Measurements from ENCODE around the gene PDZRN3. TPM values are rescaled to one million over a fixed set of nuclear protein-coding genes. Genes with fewer than 3 reads are reported as not detected.
A peak's percentile ranks its signal among the peaks of the same experiment; 100 is the strongest.

Gene PDZRN3
- total and polyA plus RNA-seq, 11 donors, result 30.2 to 163 (median 76.7) TPM

DNA sequence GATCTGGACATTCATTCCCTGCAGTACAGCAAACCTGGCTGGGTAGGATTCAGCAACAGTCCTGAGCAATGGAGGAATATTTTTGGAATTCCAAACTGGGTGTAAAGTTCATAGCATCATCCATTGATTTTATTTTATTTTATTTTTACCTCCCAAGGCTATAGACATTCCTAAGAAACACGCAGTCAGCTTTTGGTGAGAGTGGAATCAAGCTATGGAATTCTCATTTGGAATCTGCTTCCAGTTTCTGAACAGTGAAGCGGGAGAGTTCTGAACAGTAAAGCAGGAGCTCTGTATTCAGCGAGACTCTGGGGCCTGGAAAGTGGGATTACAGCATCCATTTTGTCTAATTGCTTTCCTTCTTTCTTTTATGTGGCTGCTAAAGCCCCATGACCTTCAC, 1.4 kb upstream of the PDZRN3 start:
- intact Hi-C loops (cut with DNase I), result loop anchor here in 5 of 10 donors (5.0 to 10.0 kb wide), 6 partner anchors 109 to 221 kb away; no protein-coding TSS in a partner anchor
- H3K36me3 ChIP-seq, result no peaks in the 10 kb centered on the region

DNA sequence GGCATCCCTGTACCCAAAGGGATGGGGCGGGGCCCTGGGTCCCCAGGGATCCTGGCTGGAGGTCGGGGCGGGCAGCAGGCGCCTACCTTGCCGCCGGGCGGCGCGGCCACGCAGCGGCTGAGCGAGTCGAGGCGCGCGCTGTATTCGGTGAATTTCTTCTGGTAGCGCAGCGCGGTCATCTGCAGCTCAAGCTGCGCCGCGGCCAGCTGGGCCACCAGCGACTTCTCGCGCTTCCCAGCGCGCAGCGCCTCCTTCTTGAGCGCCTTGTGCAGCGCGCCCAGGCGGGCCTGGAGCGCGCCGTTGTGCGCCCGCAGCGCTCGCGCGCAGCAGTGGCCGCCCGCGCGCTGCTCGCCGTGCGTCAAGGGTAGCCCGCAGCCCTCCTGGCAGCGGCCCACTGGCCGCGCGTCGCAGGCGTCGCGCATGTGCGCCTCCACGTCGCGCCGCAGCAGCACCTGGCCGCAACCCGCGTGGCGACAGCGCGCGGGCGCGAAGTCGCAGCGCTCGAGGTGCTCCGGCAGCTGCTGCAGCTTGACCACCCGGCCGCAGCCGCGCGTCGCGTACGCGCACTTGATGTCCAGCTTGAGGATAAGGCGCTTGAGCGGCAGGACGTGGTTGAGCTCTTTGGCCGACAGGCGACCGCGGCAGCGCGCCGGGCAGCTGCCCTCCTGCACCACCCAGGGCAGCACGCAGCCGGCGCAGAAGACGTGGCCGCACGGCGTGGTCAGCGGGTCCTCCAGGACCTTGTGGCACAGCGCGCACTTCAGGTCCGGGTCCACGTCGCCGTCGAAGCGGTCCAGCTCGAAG, 522 bp downstream of the PDZRN3 start:
- H3K4me3 ChIP-seq, result peak overlapping the region; percentile 39 to 86 (median 63)
- intact Hi-C loops (cut with DNase I), result loop anchor here in 8 of 10 donors (2.0 to 10.0 kb wide), 12 partner anchors 52 to 223 kb away; no protein-coding TSS in a partner anchor
- peak; percentile 41 to 78 (median 66) for DNase-seq

More for the DNA sequence above, 1.4 kb upstream of the PDZRN3 start:
- Histone ChIP-seq H3K27me3 (peaks cover 0 to 11% (median 0%) of the 10 kb centered on the region in 9 donors), H3K4me3 (peak overlapping the region in 9 of 12 donors; percentile 41 to 86 (median 66)), H3K27ac (peak overlapping the region in 11 of 12 donors; percentile 30 to 95 (median 90)), H3K4me1 (peaks cover 0 to 39% (median 12%) of the 10 kb centered on the region in 12 donors), H3K9me3 (no peaks in the 10 kb centered on the region)
- DNase-seq (no peak), ATAC-seq (no peak)
- TF ChIP-seq, protein P1, sequence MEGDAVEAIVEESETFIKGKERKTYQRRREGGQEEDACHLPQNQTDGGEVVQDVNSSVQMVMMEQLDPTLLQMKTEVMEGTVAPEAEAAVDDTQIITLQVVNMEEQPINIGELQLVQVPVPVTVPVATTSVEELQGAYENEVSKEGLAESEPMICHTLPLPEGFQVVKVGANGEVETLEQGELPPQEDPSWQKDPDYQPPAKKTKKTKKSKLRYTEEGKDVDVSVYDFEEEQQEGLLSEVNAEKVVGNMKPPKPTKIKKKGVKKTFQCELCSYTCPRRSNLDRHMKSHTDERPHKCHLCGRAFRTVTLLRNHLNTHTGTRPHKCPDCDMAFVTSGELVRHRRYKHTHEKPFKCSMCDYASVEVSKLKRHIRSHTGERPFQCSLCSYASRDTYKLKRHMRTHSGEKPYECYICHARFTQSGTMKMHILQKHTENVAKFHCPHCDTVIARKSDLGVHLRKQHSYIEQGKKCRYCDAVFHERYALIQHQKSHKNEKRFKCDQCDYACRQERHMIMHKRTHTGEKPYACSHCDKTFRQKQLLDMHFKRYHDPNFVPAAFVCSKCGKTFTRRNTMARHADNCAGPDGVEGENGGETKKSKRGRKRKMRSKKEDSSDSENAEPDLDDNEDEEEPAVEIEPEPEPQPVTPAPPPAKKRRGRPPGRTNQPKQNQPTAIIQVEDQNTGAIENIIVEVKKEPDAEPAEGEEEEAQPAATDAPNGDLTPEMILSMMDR (IDR thresholded peaks at IDR 0.05), result no peak
- TF ChIP-seq POLR2A (IDR thresholded peaks at IDR 0.05), result no peak
- WGBS, 4 donors, result 69 to 76% (median 75%) methylated on average over 3 of the region's 3 CpGs

DNA sequence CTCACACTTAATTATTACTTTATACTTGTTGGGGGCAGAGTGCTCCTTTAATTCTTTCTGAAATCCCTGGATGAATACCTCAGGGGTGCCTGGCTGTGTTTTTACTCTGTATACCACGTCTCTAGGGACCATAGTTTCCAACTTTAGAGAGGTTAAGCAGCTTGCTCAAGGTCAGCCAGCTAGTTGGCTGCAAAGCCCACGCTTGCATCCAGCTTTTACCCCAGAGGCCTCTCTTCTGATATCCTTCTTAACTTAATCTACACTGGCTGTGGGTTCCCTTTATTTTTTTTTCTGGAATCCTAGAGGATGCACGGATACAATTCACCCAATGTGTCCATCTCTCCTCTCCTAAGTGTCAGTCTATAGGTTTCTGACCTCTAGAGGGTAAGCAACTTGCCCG, 1.4 kb downstream of the PDZRN3 start:
- peak; percentile 33 to 61 (median 49) for ATAC-seq
- peaks cover 0 to 11% (median 0%) of the 10 kb centered on the region in 9 donors for H3K27me3 ChIP-seq
- H3K4me1 ChIP-seq, result peaks cover 0 to 60% (median 21%) of the 10 kb centered on the region in 12 donors
- peak in 4 of 5 donors; percentile 42 to 75 (median 52) for DNase-seq
- TF ChIP-seq, protein P1 (IDR thresholded peaks at IDR 0.05), result no peak
- no peak for TF ChIP-seq POLR2A (IDR thresholded peaks at IDR 0.05)
- peak overlapping the region; percentile 75 to 95 (median 90) for H3K27ac ChIP-seq
- WGBS, 4 donors, result 7 to 11% (median 10%) methylated on average over 4 of the region's 4 CpGs
- intact Hi-C loops (cut with DNase I), result loop anchor here in 9 of 10 donors (2.0 to 10.0 kb wide), 13 partner anchors 51 to 224 kb away; no protein-coding TSS in a partner anchor
- no peaks in the 10 kb centered on the region for H3K36me3 ChIP-seq
- H3K9me3 ChIP-seq, result no peaks in the 10 kb centered on the region
- H3K4me3 ChIP-seq, result peak overlapping the region; percentile 39 to 86 (median 63)

More for the DNA sequence above, 522 bp downstream of the PDZRN3 start:
- WGBS, 4 donors, result 0 to 2% (median 1%) methylated on average over 15 to 112 of the region's 112 CpGs
- Histone ChIP-seq H3K27ac (peak overlapping the region; percentile 75 to 95 (median 90)), H3K27me3 (peaks cover 0 to 11% (median 0%) of the 10 kb centered on the region in 9 donors), H3K36me3 (no peaks in the 10 kb centered on the region), H3K4me1 (peaks cover 0 to 53% (median 19%) of the 10 kb centered on the region in 12 donors), H3K9me3 (no peaks in the 10 kb centered on the region)
- peak in 3 of 4 donors; percentile 8 to 66 (median 41) for ATAC-seq
- no peak for TF ChIP-seq POLR2A (IDR thresholded peaks at IDR 0.05)
- TF ChIP-seq, protein P1 (IDR thresholded peaks at IDR 0.05), result peak in 8 of 12 donors; percentile 10 to 47 (median 29)

Data from heart left ventricle (tissue), 16 donors.